ENCODE results near the gene LPCAT1.
"Not testable (repeated sequence)": the region's sequence is repeated elsewhere in the genome, so short reads cannot be mapped to it uniquely, and the experiment has no call there.

Gene LPCAT1

GRCh38 chr5:1522601-1523479 lies 920 bp downstream of the LPCAT1 start:
- DNase-seq, result no peak

GRCh38 chr5:1521671-1522600 lies 1.8 kb downstream of the LPCAT1 start:
- no peak for DNase-seq

GRCh38 chr5:1520791-1521453 lies 2.8 kb downstream of the LPCAT1 start:
- no peak for DNase-seq

GRCh38 chr5:1519631-1520210 lies 4.0 kb downstream of the LPCAT1 start:
- no peak for DNase-seq

- peak in 1 of 14 donors; percentile 40 for DNase-seq
Measured at GRCh38 chr5:1517838-1518237, 5.9 kb downstream of the LPCAT1 start.

GRCh38 chr5:1516615-1517601 lies 6.9 kb downstream of the LPCAT1 start:
- DNase-seq, result no peak

GRCh38 chr5:1515921-1516571 lies 7.7 kb downstream of the LPCAT1 start:
- DNase-seq, result no peak

- DNase-seq, result no peak
Measured at GRCh38 chr5:1515311-1515920, 8.3 kb downstream of the LPCAT1 start.

GRCh38 chr5:1514819-1515310 lies 8.9 kb downstream of the LPCAT1 start:
- not testable (repeated sequence) for DNase-seq

GRCh38 chr5:1514027-1514818 lies 9.5 kb downstream of the LPCAT1 start:
- no peak for DNase-seq

GRCh38 chr5:1513326-1514026 lies 10.3 kb downstream of the LPCAT1 start:
- DNase-seq, result no peak

GRCh38 chr5:1512541-1513291 lies 11.0 kb downstream of the LPCAT1 start:
- no peak for DNase-seq

- DNase-seq, result no peak
Measured at GRCh38 chr5:1511651-1512540, 11.9 kb downstream of the LPCAT1 start.

GRCh38 chr5:1511048-1511447 lies 12.7 kb downstream of the LPCAT1 start:
- no peak for DNase-seq

- no peak for DNase-seq
Measured at GRCh38 chr5:1510631-1511030, 13.1 kb downstream of the LPCAT1 start.

- DNase-seq, result no peak
Measured at GRCh38 chr5:1510151-1510561, 13.6 kb downstream of the LPCAT1 start.
